ENCODE measurements around the gene RASGEF1C.

DNA sequence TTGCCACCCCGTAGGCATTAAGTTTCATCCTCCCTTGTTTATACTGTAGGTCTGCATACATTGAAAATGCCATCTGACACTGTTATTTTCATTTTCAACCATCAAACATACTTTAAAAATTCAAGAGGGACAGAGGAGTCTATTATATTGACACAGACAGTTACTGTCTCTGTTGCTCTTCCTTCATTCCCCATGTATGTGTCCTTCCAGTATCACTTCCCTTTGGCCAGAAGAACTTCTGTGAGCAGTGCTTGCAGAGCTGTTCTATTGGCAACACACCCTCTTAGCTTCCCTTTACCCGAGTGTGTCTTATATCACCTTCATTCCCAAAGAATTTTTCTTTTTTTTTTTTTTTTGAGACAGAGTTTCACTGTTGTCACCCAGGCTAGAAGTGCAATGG is 42.8 kb downstream of the RASGEF1C start:
- TF ChIP-seq EP300 (IDR thresholded peaks at IDR 0.05), result no peak
- TF ChIP-seq, protein P1, sequence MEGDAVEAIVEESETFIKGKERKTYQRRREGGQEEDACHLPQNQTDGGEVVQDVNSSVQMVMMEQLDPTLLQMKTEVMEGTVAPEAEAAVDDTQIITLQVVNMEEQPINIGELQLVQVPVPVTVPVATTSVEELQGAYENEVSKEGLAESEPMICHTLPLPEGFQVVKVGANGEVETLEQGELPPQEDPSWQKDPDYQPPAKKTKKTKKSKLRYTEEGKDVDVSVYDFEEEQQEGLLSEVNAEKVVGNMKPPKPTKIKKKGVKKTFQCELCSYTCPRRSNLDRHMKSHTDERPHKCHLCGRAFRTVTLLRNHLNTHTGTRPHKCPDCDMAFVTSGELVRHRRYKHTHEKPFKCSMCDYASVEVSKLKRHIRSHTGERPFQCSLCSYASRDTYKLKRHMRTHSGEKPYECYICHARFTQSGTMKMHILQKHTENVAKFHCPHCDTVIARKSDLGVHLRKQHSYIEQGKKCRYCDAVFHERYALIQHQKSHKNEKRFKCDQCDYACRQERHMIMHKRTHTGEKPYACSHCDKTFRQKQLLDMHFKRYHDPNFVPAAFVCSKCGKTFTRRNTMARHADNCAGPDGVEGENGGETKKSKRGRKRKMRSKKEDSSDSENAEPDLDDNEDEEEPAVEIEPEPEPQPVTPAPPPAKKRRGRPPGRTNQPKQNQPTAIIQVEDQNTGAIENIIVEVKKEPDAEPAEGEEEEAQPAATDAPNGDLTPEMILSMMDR (IDR thresholded peaks at IDR 0.05), result no peak
